ENCODE results near the gene GCSH.
A peak's percentile ranks its signal among the peaks of the same experiment; 100 is the strongest.
"Not testable (repeated sequence)": the region's sequence is repeated elsewhere in the genome, so short reads cannot be mapped to it uniquely, and the experiment has no call there.

GCSH gene

DNA sequence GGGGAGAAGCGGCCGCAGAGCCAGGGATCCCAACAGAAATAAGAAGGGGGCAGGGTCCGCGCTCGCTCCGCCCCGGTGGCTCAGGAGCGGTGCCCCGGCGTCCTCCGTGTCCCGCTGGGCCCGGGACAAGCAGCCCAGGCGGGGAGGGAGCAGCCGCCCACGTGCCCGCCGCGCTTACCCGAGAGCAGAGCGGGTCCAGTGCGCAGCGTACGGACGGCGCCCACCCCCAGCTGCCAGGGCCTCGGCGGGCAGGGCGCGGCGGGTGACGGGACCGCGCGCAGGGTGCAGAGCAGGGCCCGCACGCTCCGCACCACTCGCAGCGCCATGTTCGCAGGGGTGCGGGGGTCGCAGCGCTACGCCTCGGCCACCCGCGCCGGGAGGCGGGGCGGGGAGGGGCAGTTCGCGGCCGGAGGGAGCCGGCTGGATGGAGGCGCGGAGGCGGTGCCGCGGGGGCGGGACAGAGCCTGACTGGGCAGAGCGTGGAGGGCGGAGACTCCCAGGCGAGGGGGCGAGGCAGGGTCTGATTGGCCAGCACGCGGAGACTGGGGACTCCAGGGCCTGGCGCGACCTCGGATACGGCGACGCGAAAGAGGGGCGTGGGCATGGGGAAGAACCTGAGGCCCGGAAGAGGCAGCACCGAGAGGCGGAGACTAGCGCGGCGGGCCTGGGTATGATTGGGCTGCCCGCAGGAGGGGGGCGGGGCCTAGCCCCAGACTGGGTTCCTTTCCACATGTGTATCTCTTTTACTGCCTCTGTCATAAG, at the start of gene GCSH:
Gene GCSH (minus strand): TSS at position 443 of the 762 bp plus-strand sequence. CDS start 117 bp downstream, at position 326.
- DNase-seq: peak; percentile 97

DNA sequence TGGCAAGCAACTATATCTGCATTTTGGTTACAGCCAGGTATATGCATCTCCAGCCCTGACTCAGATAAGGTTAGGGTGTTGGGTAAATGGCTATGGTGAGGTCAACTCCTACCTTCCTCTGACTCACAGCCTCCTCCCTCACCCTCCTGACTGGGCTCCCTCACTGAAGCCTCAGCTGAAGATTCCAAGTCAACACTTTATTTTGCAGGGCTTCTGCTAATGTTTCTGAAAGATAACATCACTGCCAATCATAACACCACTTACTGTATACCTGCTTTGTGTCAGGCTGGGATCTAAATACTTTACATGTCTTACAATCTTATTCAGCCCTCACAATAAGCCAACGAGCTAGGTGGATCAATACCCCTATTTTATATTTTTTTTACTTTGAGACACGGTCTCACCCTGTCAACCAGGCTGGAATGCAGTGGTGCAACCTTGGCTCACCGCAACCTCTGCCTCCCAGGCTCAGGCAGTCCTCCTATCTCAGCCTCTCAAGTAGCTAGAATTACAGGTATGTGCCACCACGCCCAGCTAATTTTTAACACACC, 47.8 kb upstream of the GCSH start:
- no peak for DNase-seq

DNA sequence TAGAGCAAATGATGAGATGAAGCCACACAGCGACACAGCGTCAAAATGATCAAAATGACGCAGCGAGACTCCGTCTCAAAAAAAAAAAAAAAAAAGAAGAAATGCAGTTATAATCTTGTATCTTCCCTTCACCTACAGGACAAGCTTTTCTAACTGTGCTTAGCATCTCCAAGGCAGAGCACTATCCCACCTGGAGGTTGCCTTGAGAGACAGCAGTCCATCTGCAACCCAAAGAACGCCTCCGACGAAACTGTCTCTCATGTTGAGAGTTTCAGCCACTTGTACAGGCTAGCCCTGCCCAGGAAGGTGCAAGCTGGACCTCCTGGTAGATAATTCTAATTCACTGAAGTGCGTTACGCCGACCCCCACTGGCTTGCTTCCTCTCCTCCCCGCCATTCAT, 46.7 kb upstream of the GCSH start:
- no peak for DNase-seq

DNA sequence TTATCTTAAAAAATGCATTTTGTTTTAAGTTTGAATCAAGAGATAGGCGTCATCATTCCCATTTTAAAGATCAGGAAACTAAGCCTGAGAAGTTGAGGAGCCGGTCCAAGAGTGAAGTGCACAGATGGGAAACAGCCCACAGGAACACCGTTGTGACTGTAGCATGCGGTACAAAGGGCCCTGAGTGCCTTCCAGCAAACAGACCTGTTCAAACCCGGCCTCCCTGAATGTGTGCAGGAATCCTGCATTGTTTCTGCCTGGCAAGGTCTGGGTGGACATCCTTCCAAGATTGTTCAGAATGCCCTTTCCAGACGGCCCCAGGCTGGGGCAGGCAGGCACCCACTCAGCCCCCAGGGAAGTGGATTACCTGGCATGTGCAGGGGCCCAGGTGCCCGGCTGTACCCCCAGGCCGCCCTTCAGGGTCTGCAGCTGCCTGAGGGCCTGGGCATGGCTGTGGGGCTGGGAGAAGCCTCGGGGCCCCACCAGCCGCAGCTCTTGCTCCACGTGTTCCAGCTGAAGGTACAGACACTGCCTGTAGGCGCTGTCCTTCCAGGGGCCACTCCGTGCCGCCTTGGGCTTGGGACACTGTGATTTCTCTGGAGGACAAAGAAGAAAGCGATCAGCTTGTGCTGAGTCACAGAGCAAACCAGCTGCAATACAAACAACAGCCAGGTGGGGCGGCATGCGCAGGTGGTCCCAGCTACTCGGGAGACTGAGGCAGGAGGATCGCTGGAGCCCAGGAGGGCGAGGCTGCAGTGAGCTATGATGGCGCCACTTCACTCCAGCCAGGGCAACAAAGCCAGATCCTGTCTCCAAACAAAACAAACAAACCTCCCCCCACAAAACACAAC, 45.0 kb upstream of the GCSH start:
- no peak for DNase-seq

- no peak for DNase-seq
These were observed 42.8 kb upstream of the GCSH start for GRCh38 chr16:81138831-81139557.

DNA sequence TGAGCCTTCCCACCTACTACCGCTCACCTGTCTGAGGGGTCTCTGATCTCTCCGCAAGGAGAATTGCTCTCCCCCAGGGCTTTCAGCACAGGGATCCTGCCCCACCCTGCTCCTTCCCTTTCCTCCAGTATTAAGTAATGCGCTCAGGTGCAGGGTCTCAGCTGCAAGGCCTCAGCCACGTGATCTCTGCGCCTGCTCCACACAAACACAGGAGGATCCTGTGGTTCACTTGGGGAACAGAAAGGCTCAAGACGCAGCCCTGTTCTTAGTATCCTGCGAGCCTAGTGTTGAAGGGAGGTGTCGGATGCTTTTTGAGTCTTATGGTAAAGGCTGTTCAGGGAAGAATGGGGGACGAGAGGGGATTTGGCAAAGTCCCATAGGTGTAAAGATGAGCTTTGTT, 41.6 kb upstream of the GCSH start:
- DNase-seq: no peak

- DNase-seq: no peak
These were observed 40.5 kb upstream of the GCSH start for GRCh38 chr16:81136390-81137335.

GRCh38 chr16:81130126-81130525, 33.9 kb upstream of the GCSH start:
- no peak for DNase-seq

DNA sequence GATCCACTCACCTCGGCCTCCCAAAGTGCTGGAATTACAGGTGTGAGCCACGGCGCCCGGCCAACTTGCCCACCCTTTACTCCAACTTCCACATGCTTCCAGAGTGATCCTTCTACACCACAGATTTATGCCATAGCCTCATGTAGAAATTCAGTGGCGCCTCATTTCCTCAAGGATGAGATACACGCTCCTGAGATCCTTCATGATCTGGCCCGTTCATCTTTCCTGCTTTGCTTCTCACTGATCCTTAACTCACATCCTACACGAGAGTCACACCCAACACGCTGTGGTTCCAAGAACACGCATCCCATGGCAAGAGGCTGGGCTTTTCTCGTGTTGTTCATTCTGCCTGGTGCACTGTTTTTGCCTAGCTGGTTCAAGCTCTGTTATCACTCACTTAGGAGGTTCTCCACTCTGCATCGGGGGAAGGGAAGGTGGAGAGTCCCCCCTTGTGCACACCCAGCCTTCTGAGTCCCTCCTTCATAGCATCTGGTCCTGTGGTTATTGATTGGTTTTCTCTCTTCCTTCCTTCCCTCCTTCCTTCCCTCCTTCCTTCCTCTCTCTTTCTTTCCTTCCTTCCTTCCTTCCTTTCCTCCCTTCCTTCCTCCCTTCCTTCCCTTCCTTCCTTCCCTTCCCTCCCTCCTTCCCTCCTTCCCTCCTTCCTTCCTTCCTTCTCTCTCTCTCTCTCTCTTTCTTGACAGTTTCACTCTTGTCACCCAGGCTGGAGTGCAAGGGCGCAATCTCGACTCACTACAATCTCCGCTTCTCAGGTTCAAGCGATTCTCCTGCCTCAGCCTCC, 32.7 kb upstream of the GCSH start:
- no peak for DNase-seq

DNA sequence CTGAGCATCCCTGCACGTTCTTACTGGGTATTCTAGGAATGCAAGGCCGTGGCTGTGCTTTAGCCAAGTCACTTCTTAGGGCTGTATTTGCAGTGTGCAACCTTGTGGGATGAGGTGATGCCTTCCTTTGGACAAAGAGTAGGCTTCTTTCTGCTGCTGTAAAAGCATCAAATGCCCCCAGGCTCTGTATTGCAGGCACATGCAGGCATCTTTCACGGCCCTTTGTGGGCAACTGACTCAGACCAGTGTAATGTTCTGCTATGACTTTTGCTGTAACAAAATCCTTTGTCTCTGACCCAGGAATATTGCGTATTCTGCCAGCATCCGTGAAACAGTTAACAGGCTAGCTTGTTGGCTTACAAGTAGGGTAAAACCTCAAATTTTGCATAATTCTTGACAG, 30.9 kb upstream of the GCSH start:
- DNase-seq: no peak

DNA sequence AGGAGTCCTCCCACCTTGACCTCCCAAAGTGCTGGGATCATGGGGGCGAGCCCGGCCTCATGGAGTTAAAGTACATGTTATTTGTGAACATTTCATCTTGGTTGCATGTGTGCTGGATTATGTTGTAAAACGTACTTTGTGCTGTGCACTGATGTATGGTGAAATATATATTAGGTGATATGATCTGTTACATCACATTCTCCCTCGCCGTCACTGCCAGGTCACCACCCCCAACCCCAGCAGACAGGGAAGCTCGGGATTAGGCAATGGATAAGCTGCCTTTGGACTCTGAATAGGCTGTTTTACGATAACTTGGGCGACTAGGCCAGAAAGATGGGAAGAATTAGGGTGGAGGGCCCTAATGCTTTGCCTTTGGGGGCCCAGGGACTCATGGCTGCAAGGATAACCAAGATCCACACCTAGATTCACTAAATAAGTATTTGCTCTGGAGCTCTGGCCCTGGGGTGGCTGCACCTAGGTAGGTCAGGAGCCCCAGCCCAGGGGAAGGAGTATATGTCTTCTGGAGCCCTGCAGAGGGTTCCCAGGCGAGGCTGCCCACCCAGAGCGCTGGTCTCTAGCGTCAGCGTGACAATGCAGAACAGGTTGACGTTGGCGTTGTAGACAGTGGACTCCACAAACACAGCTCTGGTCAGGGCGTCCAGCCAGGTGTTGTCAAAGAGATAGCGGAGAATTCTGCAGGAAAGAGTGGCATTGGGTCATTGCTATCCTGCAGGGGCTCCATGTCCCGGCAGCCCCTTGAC, 27.1 kb upstream of the GCSH start:
- DNase-seq: no peak

DNA sequence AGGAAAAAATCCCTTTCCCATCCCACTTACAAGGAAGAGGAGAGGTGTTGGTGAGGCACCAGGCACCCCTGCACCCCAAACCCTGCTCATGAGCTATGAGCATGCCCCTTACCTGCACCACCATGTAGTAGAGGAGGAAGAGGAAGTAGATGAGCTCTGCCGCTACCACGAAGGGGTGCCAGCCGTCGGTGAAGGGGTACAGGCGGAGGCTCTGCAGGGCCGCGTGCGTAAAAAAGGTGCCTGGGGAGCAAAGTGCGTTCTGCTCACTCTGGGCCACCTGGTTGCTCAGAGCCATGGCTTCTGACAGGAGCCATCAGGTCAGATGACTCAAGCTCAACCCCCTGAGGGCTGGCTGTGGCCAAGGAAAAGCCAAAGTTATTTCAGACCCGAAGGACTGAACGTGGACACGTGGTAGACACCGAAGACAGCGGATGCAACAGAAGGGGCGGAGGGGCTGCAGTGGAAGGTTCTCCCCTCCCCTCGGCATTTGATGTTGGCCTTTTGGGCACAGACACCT, 25.3 kb upstream of the GCSH start:
- no peak for DNase-seq

DNA sequence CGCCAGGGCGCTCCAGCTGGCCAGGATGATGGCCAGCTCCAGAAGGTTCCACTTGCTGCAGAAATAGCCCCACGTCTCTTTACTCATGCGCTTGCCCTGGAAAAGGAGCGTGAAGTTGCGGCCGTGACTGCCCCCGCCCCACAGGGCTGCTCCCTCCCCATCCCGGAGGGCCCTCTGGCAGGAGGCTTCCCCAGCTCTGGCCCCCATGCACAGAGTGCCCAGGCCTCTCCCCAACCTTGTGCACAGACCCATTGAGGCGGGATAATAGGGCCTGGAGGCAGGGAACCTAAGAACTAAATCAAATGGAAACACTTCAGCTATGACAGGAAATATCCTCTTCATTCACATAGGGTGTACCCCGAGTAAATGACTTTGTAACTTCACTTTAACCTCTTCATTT, 21.2 kb upstream of the GCSH start:
- DNase-seq: no peak

GRCh38 chr16:81116285-81116684, 20.1 kb upstream of the GCSH start:
- DNase-seq: no peak

DNA sequence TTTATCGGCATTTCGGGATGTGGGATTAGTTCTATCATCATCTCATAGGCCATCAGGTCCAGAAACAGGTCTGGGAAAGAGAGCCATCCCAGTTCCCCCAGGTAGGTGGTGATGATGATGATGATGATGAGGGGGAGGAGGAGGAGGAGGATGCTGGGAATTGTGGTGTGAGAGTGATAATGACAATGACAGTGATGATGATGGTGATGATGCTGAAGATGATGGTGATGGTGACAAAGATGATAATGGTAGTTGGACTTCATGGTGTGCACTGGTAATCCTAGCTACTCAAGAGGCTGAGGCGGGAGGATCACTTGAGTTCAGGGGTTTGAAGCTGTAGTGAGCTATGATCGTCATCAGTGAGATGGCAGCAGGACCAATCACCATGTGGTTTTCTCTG, 16.3 kb upstream of the GCSH start:
- DNase-seq: no peak

DNA sequence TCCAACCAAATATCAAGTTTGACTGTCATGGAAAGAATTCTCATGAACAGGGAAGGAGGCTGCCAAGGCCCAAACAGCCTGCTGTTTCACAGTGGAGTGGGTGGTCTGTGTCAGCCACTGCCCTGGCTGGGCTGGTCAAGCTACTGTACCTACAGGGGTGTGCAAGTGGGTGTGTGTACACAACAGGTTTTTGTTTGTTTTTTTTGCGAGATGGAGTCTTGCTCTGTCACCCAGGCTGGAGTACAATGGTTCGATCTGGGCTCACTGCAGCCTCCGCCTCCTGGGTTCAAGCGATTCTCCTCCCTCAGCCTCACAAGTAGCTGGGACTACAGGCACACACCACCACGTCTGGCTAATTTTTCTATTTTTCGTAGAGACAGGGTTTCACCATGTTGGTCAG, 13.1 kb upstream of the GCSH start:
- not testable (repeated sequence) for DNase-seq

DNA sequence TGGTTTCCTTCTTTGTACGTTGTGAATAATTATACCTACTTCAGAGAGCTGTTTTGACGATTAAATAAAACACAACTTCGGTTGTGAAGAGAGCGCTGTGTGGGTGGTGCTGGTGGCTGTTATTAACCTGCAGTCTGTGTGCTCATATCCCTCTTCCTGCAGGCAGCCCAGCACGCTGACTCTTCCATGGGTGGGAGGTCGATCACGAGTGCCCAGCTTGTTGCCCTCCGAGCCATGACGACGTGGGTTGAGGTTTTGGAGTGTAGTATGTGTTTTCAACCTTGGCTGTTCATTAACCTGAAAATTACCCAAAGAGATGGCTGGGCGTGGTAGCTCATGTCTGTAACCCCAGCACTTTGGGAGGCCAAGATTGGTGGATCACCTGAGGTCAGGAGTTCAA, 11.3 kb upstream of the GCSH start:
- DNase-seq: no peak

DNA sequence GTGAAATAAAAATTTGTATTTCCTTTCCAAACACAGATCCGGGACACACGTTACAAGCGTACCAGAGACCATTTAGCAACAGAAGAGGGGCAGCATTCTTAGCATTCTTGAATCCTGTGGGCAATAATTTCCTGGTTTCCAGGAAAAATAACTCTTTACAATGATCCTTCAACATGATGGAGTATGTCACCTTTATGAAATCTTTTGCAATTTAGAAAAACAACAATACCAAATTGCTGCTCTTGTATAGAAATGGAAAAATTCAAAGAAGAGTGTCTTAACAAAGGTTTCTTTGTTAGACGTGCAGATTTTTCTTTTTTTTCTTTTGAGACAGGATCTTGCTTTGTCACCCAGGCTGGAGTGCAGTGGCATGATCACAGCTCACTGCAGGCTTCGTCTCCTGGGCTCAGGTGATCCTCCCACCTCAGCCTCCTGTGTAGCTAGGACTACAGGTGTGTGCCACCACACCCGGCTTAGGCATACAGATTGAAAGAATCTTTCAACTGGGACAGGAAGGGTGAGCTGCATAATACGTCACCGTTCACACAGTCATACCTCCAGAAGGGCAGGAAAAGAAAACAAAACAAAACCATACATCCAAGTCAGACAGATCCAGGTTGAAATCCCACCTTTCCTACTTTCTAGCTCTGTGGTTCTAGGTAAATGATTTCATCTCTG, 10.8 kb upstream of the GCSH start:
- no peak for DNase-seq

DNA sequence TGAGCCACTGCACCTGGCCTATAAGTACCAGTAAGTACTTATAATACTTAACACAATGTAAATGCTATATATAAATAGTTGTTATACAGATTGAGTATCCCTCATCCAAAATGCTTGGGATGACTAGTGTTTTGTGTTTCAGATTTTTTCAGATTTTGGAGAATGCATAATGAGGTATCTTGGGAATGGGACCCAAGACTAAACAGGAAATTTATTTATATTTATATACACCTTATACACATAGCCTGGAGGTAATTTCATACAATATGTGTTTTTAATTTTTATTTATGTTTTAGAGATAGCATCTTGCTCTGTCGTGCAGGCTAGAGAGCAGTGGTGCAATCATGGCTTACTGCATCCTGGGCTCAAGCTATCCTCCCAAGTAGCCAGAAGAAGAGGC, 9.8 kb upstream of the GCSH start:
- DNase-seq: no peak

DNA sequence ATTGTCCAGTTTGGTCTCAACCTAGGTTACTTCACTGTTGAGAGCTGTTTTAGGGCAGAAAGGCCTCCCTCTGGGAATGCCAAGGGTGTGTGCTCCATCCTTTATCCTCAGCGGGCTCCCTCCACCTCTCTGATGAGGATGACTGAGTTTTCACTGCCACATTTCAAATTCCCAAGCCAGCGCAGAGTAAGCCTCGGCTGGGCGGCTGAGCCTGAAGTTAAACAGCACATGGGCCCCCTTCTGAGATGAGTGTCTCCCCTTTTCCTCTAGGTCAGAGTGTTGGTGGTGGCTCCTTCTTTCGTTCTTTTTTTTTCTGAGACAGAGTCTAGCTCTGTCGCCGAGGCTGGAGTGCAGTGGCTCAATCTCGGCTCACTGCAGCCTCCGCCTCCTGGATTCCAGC, 5.5 kb upstream of the GCSH start:
- no peak for DNase-seq
